Measurements from ENCODE around the gene HOXD10.

The HOXD10 gene

GRCh38 chr2:176079285-176079830 lies 37.2 kb upstream of the HOXD10 start:
- DNase-seq (ENCODE audit: low read depth in 2 of 2), result no peak
- TF ChIP-seq CTCF (IDR thresholded peaks at IDR 0.05; ENCODE audit: low read depth, low read length), result no peak
- no peak overlapping the region for H3K4me3 ChIP-seq (replicated peaks in 1 of 2; ENCODE audit: low read depth in 2 of 2, low read length in 2 of 2)

GRCh38 chr2:176079831-176080539 lies 36.6 kb upstream of the HOXD10 start:
- DNase-seq (ENCODE audit: low read depth in 2 of 2), result peak; percentile 23 to 27
- TF ChIP-seq CTCF (IDR thresholded peaks at IDR 0.05; ENCODE audit: low read depth, low read length), result no peak
- H3K4me3 ChIP-seq (replicated peaks in 1 of 2; ENCODE audit: low read depth in 2 of 2, low read length in 2 of 2), result no peak overlapping the region

GRCh38 chr2:176080540-176081375 lies 35.8 kb upstream of the HOXD10 start:
- no peak for TF ChIP-seq CTCF (IDR thresholded peaks at IDR 0.05; ENCODE audit: low read depth, low read length)
- no peak overlapping the region for H3K4me3 ChIP-seq (replicated peaks in 1 of 2; ENCODE audit: low read depth in 2 of 2, low read length in 2 of 2)
- DNase-seq (ENCODE audit: low read depth in 2 of 2), result no peak

GRCh38 chr2:176081376-176081836 lies 35.2 kb upstream of the HOXD10 start:
- no peak for TF ChIP-seq CTCF (IDR thresholded peaks at IDR 0.05; ENCODE audit: low read depth, low read length)
- DNase-seq (ENCODE audit: low read depth in 2 of 2), result no peak
- H3K4me3 ChIP-seq (replicated peaks in 1 of 2; ENCODE audit: low read depth in 2 of 2, low read length in 2 of 2), result no peak overlapping the region

- no peak for DNase-seq (ENCODE audit: low read depth in 2 of 2)
- H3K4me3 ChIP-seq (replicated peaks in 1 of 2; ENCODE audit: low read depth in 2 of 2, low read length in 2 of 2), result no peak overlapping the region
- no peak for TF ChIP-seq CTCF (IDR thresholded peaks at IDR 0.05; ENCODE audit: low read depth, low read length)
Measured at GRCh38 chr2:176081837-176082524, 34.6 kb upstream of the HOXD10 start.

- H3K4me3 ChIP-seq (replicated peaks in 1 of 2; ENCODE audit: low read depth in 2 of 2, low read length in 2 of 2), result no peak overlapping the region
- no peak for TF ChIP-seq CTCF (IDR thresholded peaks at IDR 0.05; ENCODE audit: low read depth, low read length)
- DNase-seq (ENCODE audit: low read depth in 2 of 2), result no peak
Measured at GRCh38 chr2:176082525-176082823, 34.1 kb upstream of the HOXD10 start.
